CD4-positive, alpha-beta T cell (primary cell): Measurements from ENCODE around the gene PSMD8. TPM values are rescaled to one million over a fixed set of nuclear protein-coding genes. Genes with fewer than 3 reads are reported as not detected.
A peak's percentile ranks its signal among the peaks of the same experiment; 100 is the strongest.

Experiments
- ATAC-seq: fragments of 200-7000 bp; cut with Tn5 transposase; one replicate; pipeline ENCODE4 v1.10.0; 2022; ENCODE audit warnings: mild to moderate bottlenecking; ENCODE audit not compliant: poor library complexity
- CTCF ChIA-PET: fragments of 350-600 bp; sonication (Branson Sonifier 250); formaldehyde crosslinking; loops from one replicate; lab custom pipeline; 2021; ENCODE audit warnings: antibody characterized with exemption, inconsistent platforms; lab: Charles Lee
- POLR2A ChIA-PET: fragments of 350-600 bp; sonication (Branson Sonifier 250); formaldehyde crosslinking; loops from one replicate; lab custom pipeline; 2021; ENCODE audit warnings: antibody characterized with exemption, inconsistent platforms; lab: Charles Lee
- DNase-seq, 14 experiments: peaks; one replicate each; pipeline ENCODE4 v3.0.0-alpha.2; 2013 to 2020; ENCODE audit warnings: mixed read lengths in 2 of 14
- H3K27ac ChIP-seq, 2 donors: one replicate each; pipeline versions ENCODE4 v1.5.1 to v1.7.0; 2013; ENCODE audit warnings: low read length in 2 of 2, low read depth in 1 of 2, mild to moderate bottlenecking in 1 of 2
- H3K27me3 ChIP-seq, 2 experiments: 1 replicate in 1 of 2; 2 replicates in 1 of 2; pipeline versions ENCODE4 v1.6.1 to v1.7.0; 2013; ENCODE audit warnings: low read length in 2 of 2, control low read depth in 1 of 2, mild to moderate bottlenecking in 1 of 2, moderate library complexity in 1 of 2; ENCODE audit not compliant: insufficient read depth in 2 of 2, control insufficient read depth in 1 of 2
- H3K36me3 ChIP-seq: one replicate; pipeline ENCODE4 v1.6.1; 2013; ENCODE audit warnings: low read length, control low read depth; ENCODE audit not compliant: insufficient read depth
- H3K4me1 ChIP-seq: one replicate; pipeline ENCODE4 v1.6.1; 2013; ENCODE audit warnings: low read length, control low read depth; ENCODE audit not compliant: insufficient read depth
- H3K4me3 ChIP-seq: one replicate; pipeline ENCODE4 v1.5.1; 2013; ENCODE audit warnings: mild to moderate bottlenecking, low read length, moderate library complexity
- H3K9me3 ChIP-seq, 2 experiments: 1 replicate in 1 of 2; 2 replicates in 1 of 2; pipeline versions ENCODE4 v1.6.1 to v1.7.0; 2013; ENCODE audit warnings: low read length in 2 of 2, mild to moderate bottlenecking in 2 of 2, control low read depth in 1 of 2, moderate library complexity in 1 of 2; ENCODE audit not compliant: control insufficient read depth in 1 of 2, insufficient read depth in 1 of 2
- H3K27ac Mint-ChIP-seq: one replicate; pipeline ENCODE4 v1.8.0; 2020; ENCODE audit warnings: mixed read lengths
- H3K27me3 Mint-ChIP-seq: one replicate; pipeline ENCODE4 v1.8.0; 2021; ENCODE audit warnings: mixed read lengths
- H3K36me3 Mint-ChIP-seq: one replicate; pipeline ENCODE4 v1.8.0; 2021; ENCODE audit warnings: low read depth, mixed read lengths
- H3K4me1 Mint-ChIP-seq: one replicate; pipeline ENCODE4 v1.8.0; 2021; ENCODE audit warnings: low read depth, mixed read lengths
- H3K4me3 Mint-ChIP-seq: one replicate; pipeline ENCODE4 v1.8.0; 2020; ENCODE audit warnings: mild to moderate bottlenecking, mixed read lengths
- H3K9me3 Mint-ChIP-seq: one replicate; pipeline ENCODE4 v1.8.0; 2020; ENCODE audit warnings: mixed read lengths
- CTCF ChIP-seq: fragments of 200-600 bp; IDR thresholded peaks from one replicate; pipeline ENCODE4 v1.8.0; 2022; ENCODE audit warnings: antibody characterized with exemption, mild to moderate bottlenecking
- intact Hi-C, 2 experiments: fragments of 100-400 bp; cut with DNase I in 1 of 2; cut with micrococcal nuclease in 1 of 2; formaldehyde crosslinking; loops; one replicate each; pipeline versions ENCODE4 v1.15.1 to v1.9.0; 2023 to 2025; cut with DNase I, micrococcal nuclease
- total RNA-seq, 174 experiments: library from RNA in 2 of 174; stranded (reverse) in 2 of 174; gene quantifications; one replicate each; pipeline ENCODE4 v1.2.3 and lab custom pipeline; 2021 to 2026

Gene PSMD8
- total RNA-seq, 2 experiments from 2014 or later = 61.2 to 64.4 TPM

GRCh38 chr19:38389101-38389925, 14.9 kb downstream of the PSMD8 start:
- peaks cover 22% of the 10 kb centered on the region for H3K36me3 Mint-ChIP-seq
- DNase-seq = peak in 4 of 14 experiments; percentile 13 to 47 (median 28)
- peaks cover 29% of the 10 kb centered on the region for H3K27me3 Mint-ChIP-seq
- peaks cover 15 to 17% of the 10 kb centered on the region in 2 experiments for H3K27me3 ChIP-seq
- ChIA-PET CTCF (interaction anchor here (0.6 to 4.7 kb wide), 2 partner anchors 14 to 538 kb away, joined by 3 to 45 read pairs; partner anchors contain the start of gene FAM98C), POLR2A (interaction anchor here (0.6 to 4.3 kb wide), 4 partner anchors 14 to 245 kb away, joined by 3 to 45 read pairs (median 24); partner anchors contain the start of genes EIF3K, FAM98C and PSMD8)
- H3K9me3 ChIP-seq = peaks cover 0 to 5% of the 10 kb centered on the region in 2 experiments
- no peak for TF ChIP-seq CTCF
- H3K4me1 Mint-ChIP-seq = peaks cover 36% of the 10 kb centered on the region
- ATAC-seq = no peak
- no peaks in the 10 kb centered on the region for H3K9me3 Mint-ChIP-seq
- H3K4me3 Mint-ChIP-seq = peak overlapping the region; percentile 74
- no peak overlapping the region for H3K27ac Mint-ChIP-seq
- intact Hi-C loops = loop anchor here (2.0 to 5.0 kb wide), 3 partner anchors 13 to 52 kb away; partner anchors contain the start of genes CATSPERG (in 1 of the 2), FAM98C (in 1 of the 2) and PSMD8 (in 1 of the 2)
- H3K4me1 ChIP-seq = peaks cover 45% of the 10 kb centered on the region
- no peak overlapping the region for H3K27ac ChIP-seq
- H3K36me3 ChIP-seq = no peaks in the 10 kb centered on the region
- peak overlapping the region; percentile 37 for H3K4me3 ChIP-seq

- TF ChIP-seq CTCF = no peak
- H3K36me3 ChIP-seq = no peaks in the 10 kb centered on the region
- H3K27ac ChIP-seq = no peak overlapping the region
- ChIA-PET CTCF (interaction anchor here (0.6 to 4.7 kb wide), 2 partner anchors 13 to 537 kb away, joined by 3 to 45 read pairs; partner anchors contain the start of gene FAM98C), POLR2A (interaction anchor here (1.5 to 4.3 kb wide), 3 partner anchors 13 to 229 kb away, joined by 4 to 45 read pairs (median 44); partner anchors contain the start of genes EIF3K, FAM98C and PSMD8)
- peaks cover 20% of the 10 kb centered on the region for H3K27me3 Mint-ChIP-seq
- peaks cover 0 to 5% of the 10 kb centered on the region in 2 experiments for H3K9me3 ChIP-seq
- no peak overlapping the region for H3K27ac Mint-ChIP-seq
- DNase-seq (no peak), ATAC-seq (no peak)
- H3K4me1 Mint-ChIP-seq = peaks cover 33% of the 10 kb centered on the region
- intact Hi-C loops = loop anchor here (2.0 to 10.0 kb wide), 5 partner anchors 13 to 945 kb away; partner anchors contain the start of genes CATSPERG (in 1 of the 2), FAM98C (in 1 of the 2), GMFG (in 1 of the 2) and PSMD8 (in 1 of the 2)
- H3K4me1 ChIP-seq = peaks cover 52% of the 10 kb centered on the region
- no peak overlapping the region for H3K4me3 ChIP-seq
- H3K36me3 Mint-ChIP-seq = peaks cover 12% of the 10 kb centered on the region
- no peaks in the 10 kb centered on the region for H3K9me3 Mint-ChIP-seq
- peak overlapping the region; percentile 8 for H3K4me3 Mint-ChIP-seq
- H3K27me3 ChIP-seq = peaks cover 9 to 16% of the 10 kb centered on the region in 2 experiments
Observed at GRCh38 chr19:38389957-38390924, 15.9 kb downstream of the PSMD8 start.
